Nucleus accumbens (tissue), 56 donors: ENCODE measurements around the gene ZDHHC16.

ENCODE experiments used
- DNase-seq, 56 donors: peaks; one replicate each; lab custom pipeline; 2025; lab: John Stamatoyannopoulos, UW

The ZDHHC16 gene

DNA sequence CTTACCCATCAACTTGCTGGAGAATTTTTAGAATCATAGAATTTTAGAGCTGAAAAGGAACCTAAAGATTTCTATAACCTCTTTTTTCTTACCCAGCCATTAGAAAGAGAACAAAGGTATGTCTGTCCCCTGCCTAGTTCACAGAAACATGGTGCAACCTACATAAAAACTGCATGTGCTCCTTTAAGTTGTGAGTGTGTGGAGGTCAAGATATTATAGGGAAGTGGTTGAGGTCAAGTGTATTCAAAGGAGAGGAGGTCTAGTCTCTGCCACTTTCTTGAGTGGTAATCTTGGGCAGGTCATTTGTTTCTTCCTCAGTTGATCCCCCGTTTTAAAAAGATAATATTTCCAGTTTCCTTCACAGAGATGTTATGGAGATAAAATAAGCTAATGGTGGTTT lies 59.2 kb downstream of the ZDHHC16 start:
- DNase-seq, result no peak

- DNase-seq, result no peak
These were observed 60.4 kb downstream of the ZDHHC16 start for GRCh38 chr10:97506199-97506991.
